Measurements from ENCODE around the gene DGKQ. TPM values are rescaled to one million over a fixed set of nuclear protein-coding genes. Genes with fewer than 3 reads are reported as not detected.

Gene DGKQ
- total and polyA plus RNA-seq, 9 of the 15 experiments (the other 6 are each of a cell fraction or from before 2014, with no cell fraction given): 0.17 to 22.0 (median 5.6) TPM

DNA sequence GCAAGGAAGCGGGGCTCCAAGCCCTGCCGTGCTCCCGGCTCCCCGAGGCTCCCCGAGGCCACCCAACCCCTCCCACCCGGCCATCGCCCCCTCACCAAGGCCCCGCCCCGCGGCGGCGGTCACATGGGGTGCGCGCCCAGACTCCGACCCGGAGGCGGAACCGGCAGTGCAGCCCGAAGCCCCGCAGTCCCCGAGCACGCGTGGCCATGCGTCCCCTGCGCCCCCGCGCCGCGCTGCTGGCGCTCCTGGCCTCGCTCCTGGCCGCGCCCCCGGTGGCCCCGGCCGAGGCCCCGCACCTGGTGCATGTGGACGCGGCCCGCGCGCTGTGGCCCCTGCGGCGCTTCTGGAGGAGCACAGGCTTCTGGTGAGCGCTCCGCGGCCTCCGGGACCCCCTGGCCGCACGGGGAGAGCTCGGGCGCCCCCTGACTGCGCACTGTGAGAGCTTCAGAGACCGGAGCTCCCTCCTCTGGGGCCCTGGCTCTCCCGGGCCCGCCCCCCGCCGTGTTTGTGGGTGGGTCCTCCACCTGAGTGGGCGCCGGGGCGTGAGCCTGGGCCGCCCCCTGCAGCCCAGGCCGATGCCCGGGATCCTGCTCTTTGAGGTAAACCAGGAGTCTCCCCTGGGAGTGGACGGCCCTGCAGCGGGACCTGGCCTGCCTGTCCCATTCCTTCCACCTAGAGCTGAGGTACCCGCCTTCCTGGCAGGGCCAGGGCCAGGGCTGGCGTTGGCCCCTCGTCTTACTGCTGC is 13.7 kb upstream of the DGKQ start, which contains the start of gene IDUA (continued):
- peak; percentile 46; the same call in 1 of the 2 replicates for TF ChIP-seq DEAF1 (CRISPR knock-in tag; IDR thresholded peaks at IDR 0.05)
- no peak for TF ChIP-seq NR2F6 (CRISPR knock-in tag; IDR thresholded peaks at IDR 0.05)
- 0 out of 2 replicates have a peak, but pooled peaks have one; percentile 46 for TF ChIP-seq ZBTB9 (CRISPR knock-in tag; IDR thresholded peaks at IDR 0.05)
- no peak for TF ChIP-seq SLC30A9 (CRISPR knock-in tag; IDR thresholded peaks at IDR 0.05)
- TF ChIP-seq MGA (IDR thresholded peaks at IDR 0.05): peak; percentile 10; the same call in 1 of the 2 replicates
- TF ChIP-seq ZC3H8 (IDR thresholded peaks at IDR 0.05): no peak
- TF ChIP-seq, protein P1, sequence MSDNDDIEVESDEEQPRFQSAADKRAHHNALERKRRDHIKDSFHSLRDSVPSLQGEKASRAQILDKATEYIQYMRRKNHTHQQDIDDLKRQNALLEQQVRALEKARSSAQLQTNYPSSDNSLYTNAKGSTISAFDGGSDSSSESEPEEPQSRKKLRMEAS (CRISPR knock-in tag; IDR thresholded peaks at IDR 0.05): peak; percentile 74
